B cell (primary cell): ENCODE measurements around the gene C22orf15. TPM values are rescaled to one million over a fixed set of nuclear protein-coding genes. Genes with fewer than 3 reads are reported as not detected.

ENCODE experiments used
- ATAC-seq: fragments of 200-7000 bp; cut with Tn5 transposase; one replicate; pipeline ENCODE4 v1.10.0; 2021; ENCODE audit warnings: low read depth, mild to moderate bottlenecking, moderate number of reproducible peaks, moderate library complexity
- CTCF ChIA-PET: fragments of 350-600 bp; sonication (Branson Sonifier 250); formaldehyde crosslinking; loops from one replicate; lab custom pipeline; 2021; ENCODE audit warnings: antibody characterized with exemption, inconsistent platforms; lab: Charles Lee
- POLR2A ChIA-PET: fragments of 350-600 bp; sonication (Branson Sonifier 250); formaldehyde crosslinking; loops from one replicate; lab custom pipeline; 2021; ENCODE audit warnings: antibody characterized with exemption; lab: Charles Lee
- DNase-seq: peaks from one replicate; pipeline ENCODE4 v3.0.0; 2013
- H2AFZ ChIP-seq: 2 replicates; pipeline ENCODE4 v1.6.1; 2012; ENCODE audit warnings: mild to moderate bottlenecking, low read depth, low read length; ENCODE audit not compliant: insufficient read depth, poor library complexity, severe bottlenecking
- H3K27ac ChIP-seq, 2 donors: 1 replicate in 1 of 2; 2 replicates in 1 of 2; pipeline ENCODE4 v1.5.1; 2012 to 2013; ENCODE audit warnings: low read length in 2 of 2, mild to moderate bottlenecking in 2 of 2, moderate library complexity in 1 of 2
- H3K27me3 ChIP-seq, 4 experiments: fragments of 200-600 bp in 1 of 4; sonication (generic) in 1 of 4; replicated peaks in 1 of 4; 1 replicate in 2 of 4; 2 replicates in 2 of 4; pipeline versions ENCODE4 v1.6.1 to v1.7.0; 2013 to 2016; ENCODE audit warnings: low read length in 3 of 4, mild to moderate bottlenecking in 2 of 4, mixed read lengths in 1 of 4, moderate library complexity in 1 of 4; ENCODE audit not compliant: insufficient read depth in 4 of 4, control insufficient read depth in 3 of 4; ENCODE audit errors: control extremely low read depth in 1 of 4
- H3K36me3 ChIP-seq, 2 experiments: replicated peaks in 1 of 2; 1 replicate in 1 of 2; 2 replicates in 1 of 2; pipeline versions ENCODE4 v1.6.1 to v1.7.1; 2013; ENCODE audit warnings: low read length in 1 of 2; ENCODE audit not compliant: insufficient read depth in 2 of 2, control insufficient read depth in 1 of 2; ENCODE audit errors: control extremely low read depth in 1 of 2, extremely low read depth in 1 of 2
- H3K4me1 ChIP-seq, 2 donors: fragments of 200-600 bp in 1 of 2; sonication (generic) in 1 of 2; 1 replicate in 1 of 2; 2 replicates in 1 of 2; pipeline versions ENCODE4 v1.5.1 to v1.6.1; 2013 to 2017; ENCODE audit warnings: low read length in 2 of 2; ENCODE audit not compliant: control insufficient read depth in 2 of 2, insufficient read depth in 2 of 2
- H3K4me2 ChIP-seq: replicated peaks from 2 replicates; pipeline ENCODE3; 2012; ENCODE audit warnings: mild to moderate bottlenecking, low read depth, low read length; ENCODE audit not compliant: poor library complexity, severe bottlenecking
- H3K4me3 ChIP-seq, 5 experiments: fragments of 200-600 bp in 1 of 5; sonication (generic) in 1 of 5; 1 replicate in 3 of 5; 2 replicates in 2 of 5; pipeline versions ENCODE4 v1.5.1 to v1.7.0; 2011 to 2016; ENCODE audit warnings: low read length in 4 of 5, mild to moderate bottlenecking in 4 of 5, low read depth in 2 of 5, control low read depth in 1 of 5, moderate library complexity in 1 of 5; ENCODE audit not compliant: insufficient read depth in 1 of 5; ENCODE audit errors: control extremely low read depth in 1 of 5, extremely low read depth in 1 of 5
- H3K79me2 ChIP-seq: fragments of 200-600 bp; sonication (generic); one replicate; pipeline ENCODE4 v1.6.0; 2016; ENCODE audit warnings: low read length; ENCODE audit not compliant: control insufficient read depth, insufficient read depth
- H3K9ac ChIP-seq: fragments of 200-600 bp; sonication (generic); 2 replicates; pipeline ENCODE4 v1.6.1; 2017; ENCODE audit warnings: mild to moderate bottlenecking, low read length, moderate library complexity
- H3K9me3 ChIP-seq, 3 donors: one replicate each; pipeline versions ENCODE4 v1.6.1 to v1.7.1; 2013; ENCODE audit warnings: low read length in 2 of 3; ENCODE audit not compliant: control insufficient read depth in 2 of 3, insufficient read depth in 1 of 3; ENCODE audit errors: control extremely low read depth in 1 of 3
- H4K20me1 ChIP-seq: 2 replicates; pipeline ENCODE4 v1.6.0; 2012; ENCODE audit warnings: mild to moderate bottlenecking, low read length; ENCODE audit not compliant: insufficient read depth, control insufficient read depth, poor library complexity, severe bottlenecking
- H3K27ac Mint-ChIP-seq: one replicate; pipeline ENCODE4 v1.8.0; 2021; ENCODE audit warnings: mixed read lengths
- H3K27me3 Mint-ChIP-seq: one replicate; pipeline ENCODE4 v1.8.0; 2021; ENCODE audit warnings: mixed read lengths
- H3K4me1 Mint-ChIP-seq: one replicate; pipeline ENCODE4 v1.8.0; 2021; ENCODE audit warnings: mixed read lengths
- H3K4me3 Mint-ChIP-seq: one replicate; pipeline ENCODE4 v1.8.0; 2021; ENCODE audit warnings: mixed read lengths
- H3K9me3 Mint-ChIP-seq: one replicate; pipeline ENCODE4 v1.8.0; 2022; ENCODE audit warnings: mixed read lengths; ENCODE audit not compliant: insufficient read depth
- EZH2 ChIP-seq: IDR thresholded peaks from 2 replicates; pipeline ENCODE4 v1.6.1; 2012; ENCODE audit warnings: borderline replicate concordance, low read depth, mild to moderate bottlenecking, moderate library complexity, low read length; ENCODE audit not compliant: insufficient read depth, poor library complexity, severe bottlenecking
- WGBS: methylation state at CpG from one replicate; pipeline ENCODE4 v1.1.5; 2013; ENCODE audit warnings: missing lambda C conversion rate; ENCODE audit not compliant: insufficient coverage; 5-methylcytosine and 5-hydroxymethylcytosine counted together
- intact Hi-C: fragments of 100-400 bp; cut with micrococcal nuclease; formaldehyde crosslinking; loops from one replicate; pipeline ENCODE4 v1.10.0; 2022
- polyA plus RNA-seq: library from polyadenylated mRNA; depleted of rRNA; stranded (reverse); fragments of >200 nt; gene quantifications from 2 replicates; pipeline ENCODE4 v1.2.3, GENCODE V29; 2012
- total RNA-seq, 2 donors: library from RNA; stranded (reverse); fragments of 120-200 nt in 1 of 2; gene quantifications; 1 replicate in 1 of 2; 2 replicates in 1 of 2; pipeline versions ENCODE4 v1.2.3 to v1.2.4, GENCODE V29; 2013 to 2022
- TF ChIP-seq, protein P1 (sequence below): fragments of 200-600 bp; IDR thresholded peaks from one replicate; pipeline ENCODE4 v1.8.0; 2022; ENCODE audit warnings: antibody characterized with exemption, mild to moderate bottlenecking

The C22orf15 gene
- total and polyA plus RNA-seq, 2 donors (not counting 1 experiment from before 2014, with no cell fraction given), result 0.61 to 0.81 TPM

DNA sequence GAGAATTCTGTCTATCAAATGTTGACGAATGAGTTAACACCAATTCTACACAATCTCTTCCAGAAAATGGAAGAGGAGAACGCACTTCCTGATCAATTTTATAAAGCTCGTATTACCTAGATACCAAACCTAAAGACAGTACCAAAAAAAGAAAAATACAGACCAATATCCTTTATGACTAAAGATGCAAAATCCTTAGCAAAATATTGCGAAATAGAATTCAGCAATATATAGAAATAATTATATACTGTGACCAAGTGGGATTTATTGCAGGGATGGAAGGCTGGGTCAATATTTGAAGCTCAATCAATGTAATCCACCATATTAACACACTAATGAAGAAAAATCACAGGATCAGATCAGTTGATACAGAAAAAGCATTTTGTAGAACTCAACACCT lies 49.6 kb downstream of the C22orf15 start:
- Histone ChIP-seq H3K4me2 (no peak overlapping the region), H3K4me1 (peaks cover 3 to 8% of the 10 kb centered on the region in 2 donors), H3K36me3 (peaks cover 6 to 41% of the 10 kb centered on the region in 2 experiments), H3K79me2 (peaks cover 56% of the 10 kb centered on the region), H3K27ac (no peak overlapping the region), H2AFZ (no peak overlapping the region), H3K4me3 (no peak overlapping the region), H3K9me3 (no peaks in the 10 kb centered on the region), H4K20me1 (no peaks in the 10 kb centered on the region), H3K27me3 (no peaks in the 10 kb centered on the region), H3K9ac (no peak overlapping the region)
- TF ChIP-seq EZH2, result no peak
- TF ChIP-seq, protein P1, sequence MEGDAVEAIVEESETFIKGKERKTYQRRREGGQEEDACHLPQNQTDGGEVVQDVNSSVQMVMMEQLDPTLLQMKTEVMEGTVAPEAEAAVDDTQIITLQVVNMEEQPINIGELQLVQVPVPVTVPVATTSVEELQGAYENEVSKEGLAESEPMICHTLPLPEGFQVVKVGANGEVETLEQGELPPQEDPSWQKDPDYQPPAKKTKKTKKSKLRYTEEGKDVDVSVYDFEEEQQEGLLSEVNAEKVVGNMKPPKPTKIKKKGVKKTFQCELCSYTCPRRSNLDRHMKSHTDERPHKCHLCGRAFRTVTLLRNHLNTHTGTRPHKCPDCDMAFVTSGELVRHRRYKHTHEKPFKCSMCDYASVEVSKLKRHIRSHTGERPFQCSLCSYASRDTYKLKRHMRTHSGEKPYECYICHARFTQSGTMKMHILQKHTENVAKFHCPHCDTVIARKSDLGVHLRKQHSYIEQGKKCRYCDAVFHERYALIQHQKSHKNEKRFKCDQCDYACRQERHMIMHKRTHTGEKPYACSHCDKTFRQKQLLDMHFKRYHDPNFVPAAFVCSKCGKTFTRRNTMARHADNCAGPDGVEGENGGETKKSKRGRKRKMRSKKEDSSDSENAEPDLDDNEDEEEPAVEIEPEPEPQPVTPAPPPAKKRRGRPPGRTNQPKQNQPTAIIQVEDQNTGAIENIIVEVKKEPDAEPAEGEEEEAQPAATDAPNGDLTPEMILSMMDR, result no peak
- H3K4me1 Mint-ChIP-seq, result peaks cover 29% of the 10 kb centered on the region
- POLR2A ChIA-PET, result no interaction called here
- CTCF ChIA-PET, result interaction anchor here (0.8 to 2.1 kb wide), 3 partner anchors 34 to 41 kb away, joined by 3 to 5 read pairs (median 3); no protein-coding TSS in a partner anchor
- intact Hi-C loops, result no loop called here
- H3K27ac Mint-ChIP-seq, result no peak overlapping the region
- no peak for DNase-seq
- ATAC-seq, result no peak
- H3K9me3 Mint-ChIP-seq, result no peaks in the 10 kb centered on the region
- H3K4me3 Mint-ChIP-seq, result no peak overlapping the region
- WGBS, result 100% methylated on average over 1 of the region's 4 CpGs
- no peaks in the 10 kb centered on the region for H3K27me3 Mint-ChIP-seq

Other genes starting within 250 kb of the C22orf15 start
- not detected in 2 replicates for gene IGLL1, start 182.7 kb upstream of the C22orf15 start, total RNA-seq
- gene IGLL1, start 182.7 kb upstream of the C22orf15 start, polyA plus RNA-seq, result 0.29 TPM in 1 of 2 replicates, not detected in the other
- gene DRICH1, start 130.7 kb upstream of the C22orf15 start, total RNA-seq, result 1.5 and 1.7 TPM in 2 replicates
- 0.37 and 2.1 TPM in 2 replicates for gene DRICH1, start 130.7 kb upstream of the C22orf15 start, polyA plus RNA-seq
- 0.81 and 1.2 TPM in 2 replicates for gene RGL4, start 72.0 kb upstream of the C22orf15 start, total RNA-seq
- gene RGL4, start 72.0 kb upstream of the C22orf15 start, polyA plus RNA-seq, result 2.7 and 4.1 TPM in 2 replicates
- gene ZNF70, start 11.9 kb upstream of the C22orf15 start, total RNA-seq, result 8.3 and 9.6 TPM in 2 replicates
- gene ZNF70, start 11.9 kb upstream of the C22orf15 start, polyA plus RNA-seq, result 2.1 and 2.9 TPM in 2 replicates
- 73.0 and 92.7 TPM in 2 replicates for gene VPREB3, start 8.6 kb upstream of the C22orf15 start, total RNA-seq
- 402 and 461 TPM in 2 replicates for gene VPREB3, start 8.6 kb upstream of the C22orf15 start, polyA plus RNA-seq
- gene CHCHD10, start 5.0 kb downstream of the C22orf15 start, total RNA-seq, result 54.0 and 57.2 TPM in 2 replicates
- 67.1 and 124 TPM in 2 replicates for gene CHCHD10, start 5.0 kb downstream of the C22orf15 start, polyA plus RNA-seq
- gene MMP11, start 9.9 kb downstream of the C22orf15 start, total RNA-seq, result 11.6 and 14.8 TPM in 2 replicates
- 19.0 and 21.7 TPM in 2 replicates for gene MMP11, start 9.9 kb downstream of the C22orf15 start, polyA plus RNA-seq
- 179 and 187 TPM in 2 replicates for gene SMARCB1, start 24.0 kb downstream of the C22orf15 start, total RNA-seq
- gene SMARCB1, start 24.0 kb downstream of the C22orf15 start, polyA plus RNA-seq, result 121 and 190 TPM in 2 replicates
- 74.1 and 77.0 TPM in 2 replicates for gene DERL3, start 76.0 kb downstream of the C22orf15 start, total RNA-seq
- 98.8 and 142 TPM in 2 replicates for gene DERL3, start 76.0 kb downstream of the C22orf15 start, polyA plus RNA-seq
- 54.3 and 61.5 TPM in 2 replicates for gene SLC2A11, start 94.9 kb downstream of the C22orf15 start, total RNA-seq
- 38.6 and 43.0 TPM in 2 replicates for gene SLC2A11, start 94.9 kb downstream of the C22orf15 start, polyA plus RNA-seq
- gene MIF, start 131.4 kb downstream of the C22orf15 start, total RNA-seq, result 125 and 143 TPM in 2 replicates
- 137 and 272 TPM in 2 replicates for gene MIF, start 131.4 kb downstream of the C22orf15 start, polyA plus RNA-seq
- not detected in 2 replicates for gene GSTT2B, start 198.2 kb downstream of the C22orf15 start, total RNA-seq
- gene GSTT2B, start 198.2 kb downstream of the C22orf15 start, polyA plus RNA-seq, result not detected in 2 replicates
- 4.1 and 5.0 TPM in 2 replicates for gene DDTL, start 203.9 kb downstream of the C22orf15 start, total RNA-seq
- gene DDTL, start 203.9 kb downstream of the C22orf15 start, polyA plus RNA-seq, result not detected in 2 replicates
- 96.7 and 105 TPM in 2 replicates for gene DDT, start 211.5 kb downstream of the C22orf15 start, total RNA-seq
- gene DDT, start 211.5 kb downstream of the C22orf15 start, polyA plus RNA-seq, result 88.0 and 142 TPM in 2 replicates
- gene GSTT2, start 217.1 kb downstream of the C22orf15 start, total RNA-seq, result not detected in 2 replicates
- gene GSTT2, start 217.1 kb downstream of the C22orf15 start, polyA plus RNA-seq, result not detected in 2 replicates
- not detected in 2 replicates for gene GSTT4, start 242.5 kb downstream of the C22orf15 start, total RNA-seq
- not detected in 2 replicates for gene GSTT4, start 242.5 kb downstream of the C22orf15 start, polyA plus RNA-seq
- 95.1 and 103 TPM in 2 replicates for gene CABIN1, start 248.3 kb downstream of the C22orf15 start, total RNA-seq
- gene CABIN1, start 248.3 kb downstream of the C22orf15 start, polyA plus RNA-seq, result 37.1 and 43.6 TPM in 2 replicates